Measurements from ENCODE around the gene KRTAP10-7.
"Not testable (repeated sequence)": the region's sequence is repeated elsewhere in the genome, so short reads cannot be mapped to it uniquely, and the experiment has no call there.

The KRTAP10-7 gene

DNA sequence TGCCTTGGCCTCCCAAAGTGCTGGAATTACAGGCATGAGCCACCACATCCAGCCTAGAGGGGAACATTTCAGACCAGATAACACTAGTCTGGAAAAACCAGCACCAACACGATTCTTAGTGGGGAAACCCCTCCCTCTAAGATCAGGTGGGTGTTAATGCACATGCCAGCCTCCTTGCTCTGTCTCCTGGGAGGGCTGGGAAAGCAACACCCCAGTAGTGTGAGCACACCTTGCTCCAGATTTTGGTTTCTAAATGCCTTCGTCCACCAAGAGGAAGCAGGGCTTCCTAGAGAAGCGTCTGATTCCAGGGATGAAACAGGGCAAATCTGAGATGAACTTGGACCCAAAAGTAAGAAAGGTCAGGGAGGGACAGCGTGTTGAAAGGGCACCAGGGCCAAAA is 29.1 kb upstream of the KRTAP10-7 start:
- no peak overlapping the region for H3K27ac ChIP-seq (ENCODE audit: low read depth, low read length)
- H3F3A ChIP-seq (ENCODE audit: control insufficient read depth, insufficient read depth) = no peaks in the 10 kb centered on the region
- H3K9me3 ChIP-seq (ENCODE audit: control insufficient read depth, insufficient read depth, low read length) = no peaks in the 10 kb centered on the region
- no peaks in the 10 kb centered on the region for H4K20me1 ChIP-seq (ENCODE audit: control insufficient read depth, insufficient read depth, low read depth, low read length)
- H3K27me3 ChIP-seq (ENCODE audit: control insufficient read depth, low read length) = no peaks in the 10 kb centered on the region
- no peak overlapping the region for H3K4me2 ChIP-seq (ENCODE audit: low read length)
- H3K36me3 ChIP-seq (ENCODE audit: control insufficient read depth, low read length) = no peaks in the 10 kb centered on the region
- H3K4me3 ChIP-seq (ENCODE audit: low read length) = no peak overlapping the region
- H3K9me2 ChIP-seq (replicated peaks; ENCODE audit: control insufficient read depth, low read length) = no peaks in the 10 kb centered on the region
- TF ChIP-seq, protein P1, sequence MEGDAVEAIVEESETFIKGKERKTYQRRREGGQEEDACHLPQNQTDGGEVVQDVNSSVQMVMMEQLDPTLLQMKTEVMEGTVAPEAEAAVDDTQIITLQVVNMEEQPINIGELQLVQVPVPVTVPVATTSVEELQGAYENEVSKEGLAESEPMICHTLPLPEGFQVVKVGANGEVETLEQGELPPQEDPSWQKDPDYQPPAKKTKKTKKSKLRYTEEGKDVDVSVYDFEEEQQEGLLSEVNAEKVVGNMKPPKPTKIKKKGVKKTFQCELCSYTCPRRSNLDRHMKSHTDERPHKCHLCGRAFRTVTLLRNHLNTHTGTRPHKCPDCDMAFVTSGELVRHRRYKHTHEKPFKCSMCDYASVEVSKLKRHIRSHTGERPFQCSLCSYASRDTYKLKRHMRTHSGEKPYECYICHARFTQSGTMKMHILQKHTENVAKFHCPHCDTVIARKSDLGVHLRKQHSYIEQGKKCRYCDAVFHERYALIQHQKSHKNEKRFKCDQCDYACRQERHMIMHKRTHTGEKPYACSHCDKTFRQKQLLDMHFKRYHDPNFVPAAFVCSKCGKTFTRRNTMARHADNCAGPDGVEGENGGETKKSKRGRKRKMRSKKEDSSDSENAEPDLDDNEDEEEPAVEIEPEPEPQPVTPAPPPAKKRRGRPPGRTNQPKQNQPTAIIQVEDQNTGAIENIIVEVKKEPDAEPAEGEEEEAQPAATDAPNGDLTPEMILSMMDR (IDR thresholded peaks at IDR 0.05; ENCODE audit: low read depth, low read length, poor library complexity, severe bottlenecking) = no peak
- no peak for TF ChIP-seq EZH2phosphoT487 (IDR thresholded peaks at IDR 0.05; ENCODE audit: borderline replicate concordance, low read length)
- H3K4me1 ChIP-seq (ENCODE audit: control insufficient read depth, low read length) = no peaks in the 10 kb centered on the region
- H3K79me2 ChIP-seq (ENCODE audit: control insufficient read depth, low read length) = no peaks in the 10 kb centered on the region

DNA sequence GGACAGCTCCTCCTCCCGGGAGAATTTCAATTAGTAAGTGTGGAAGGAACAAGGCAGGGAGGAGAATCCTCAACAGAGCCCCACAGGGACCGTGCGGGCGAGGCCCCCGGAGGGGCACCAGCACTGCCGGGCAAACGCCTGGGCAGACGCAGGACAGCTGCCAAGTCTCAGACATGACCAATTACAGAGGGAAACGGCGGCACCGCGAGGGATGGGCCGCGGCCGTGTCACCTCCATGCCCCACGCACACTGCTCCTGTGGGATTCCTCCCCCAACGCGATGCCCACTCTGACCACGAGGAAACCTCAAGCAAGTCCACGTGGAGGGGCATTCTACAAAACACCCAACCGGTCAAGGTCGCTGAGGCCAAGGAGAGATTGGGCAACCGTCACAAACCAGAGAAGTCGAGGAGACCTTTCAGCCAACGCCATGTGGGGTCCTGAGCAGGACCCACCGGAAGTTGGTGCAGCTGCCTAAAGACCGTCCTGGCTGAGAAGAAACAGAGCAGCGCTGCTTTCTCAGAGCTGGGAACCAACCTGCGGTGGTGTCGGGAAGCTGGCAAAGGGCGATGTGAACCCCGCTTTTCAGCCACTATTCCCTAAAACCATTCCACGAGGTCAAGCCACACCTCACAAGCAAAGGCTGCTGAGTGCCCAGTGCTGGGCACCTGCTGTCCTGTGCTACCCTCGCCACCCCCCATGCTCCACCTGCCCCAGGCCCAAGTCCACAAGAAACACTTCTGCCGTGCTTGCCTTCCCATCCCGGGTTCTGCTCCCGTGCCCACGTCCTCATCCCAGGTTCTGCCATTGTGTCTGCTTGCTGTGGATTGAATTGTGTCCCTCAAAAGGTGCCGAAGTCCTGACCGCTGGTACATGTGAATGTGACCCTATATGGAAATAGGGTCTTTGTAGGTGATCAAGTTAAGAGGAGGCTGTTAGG is 28.3 kb upstream of the KRTAP10-7 start:
- no peaks in the 10 kb centered on the region for H3K79me2 ChIP-seq (ENCODE audit: control insufficient read depth, low read length)
- H3F3A ChIP-seq (ENCODE audit: control insufficient read depth, insufficient read depth) = no peaks in the 10 kb centered on the region
- H3K9me2 ChIP-seq (replicated peaks; ENCODE audit: control insufficient read depth, low read length) = no peaks in the 10 kb centered on the region
- H3K4me3 ChIP-seq (ENCODE audit: low read length) = no peak overlapping the region
- H3K4me2 ChIP-seq (ENCODE audit: low read length) = no peak overlapping the region
- no peaks in the 10 kb centered on the region for H4K20me1 ChIP-seq (ENCODE audit: control insufficient read depth, insufficient read depth, low read depth, low read length)
- TF ChIP-seq EZH2phosphoT487 (IDR thresholded peaks at IDR 0.05; ENCODE audit: borderline replicate concordance, low read length) = no peak
- TF ChIP-seq, protein P1 (IDR thresholded peaks at IDR 0.05; ENCODE audit: low read depth, low read length, poor library complexity, severe bottlenecking) = no peak
- no peaks in the 10 kb centered on the region for H3K36me3 ChIP-seq (ENCODE audit: control insufficient read depth, low read length)
- H3K27ac ChIP-seq (ENCODE audit: low read depth, low read length) = no peak overlapping the region
- no peaks in the 10 kb centered on the region for H3K4me1 ChIP-seq (ENCODE audit: control insufficient read depth, low read length)
- no peaks in the 10 kb centered on the region for H3K9me3 ChIP-seq (ENCODE audit: control insufficient read depth, insufficient read depth, low read length)
- H3K27me3 ChIP-seq (ENCODE audit: control insufficient read depth, low read length) = no peaks in the 10 kb centered on the region

GRCh38 chr21:44572959-44573583 is 27.3 kb upstream of the KRTAP10-7 start:
- Histone ChIP-seq H3K4me3 (ENCODE audit: low read length) (no peak overlapping the region), H3K4me1 (ENCODE audit: control insufficient read depth, low read length) (no peaks in the 10 kb centered on the region), H3K79me2 (ENCODE audit: control insufficient read depth, low read length) (no peaks in the 10 kb centered on the region), H3F3A (ENCODE audit: control insufficient read depth, insufficient read depth) (no peaks in the 10 kb centered on the region), H4K20me1 (ENCODE audit: control insufficient read depth, insufficient read depth, low read depth, low read length) (no peaks in the 10 kb centered on the region), H3K9me3 (ENCODE audit: control insufficient read depth, insufficient read depth, low read length) (0 out of 2 replicates have a peak, but pooled peaks cover 3% of the 10 kb centered on the region), H3K36me3 (ENCODE audit: control insufficient read depth, low read length) (no peaks in the 10 kb centered on the region), H3K9me2 (replicated peaks; ENCODE audit: control insufficient read depth, low read length) (no peaks in the 10 kb centered on the region), H3K27ac (ENCODE audit: low read depth, low read length) (no peak overlapping the region), H3K27me3 (ENCODE audit: control insufficient read depth, low read length) (no peaks in the 10 kb centered on the region), H3K4me2 (ENCODE audit: low read length) (no peak overlapping the region)
- TF ChIP-seq, protein P1 (IDR thresholded peaks at IDR 0.05; ENCODE audit: low read depth, low read length, poor library complexity, severe bottlenecking) = no peak
- no peak for TF ChIP-seq EZH2phosphoT487 (IDR thresholded peaks at IDR 0.05; ENCODE audit: borderline replicate concordance, low read length)

- H3K4me3 ChIP-seq (ENCODE audit: low read length); H3K79me2 ChIP-seq (ENCODE audit: control insufficient read depth, low read length); H3K27ac ChIP-seq (ENCODE audit: low read depth, low read length); H3F3A ChIP-seq (ENCODE audit: control insufficient read depth, insufficient read depth); H3K9me3 ChIP-seq (ENCODE audit: control insufficient read depth, insufficient read depth, low read length); H3K4me2 ChIP-seq (ENCODE audit: low read length); H3K9me2 ChIP-seq (replicated peaks; ENCODE audit: control insufficient read depth, low read length); H4K20me1 ChIP-seq (ENCODE audit: control insufficient read depth, insufficient read depth, low read depth, low read length); H3K27me3 ChIP-seq (ENCODE audit: control insufficient read depth, low read length); H3K36me3 ChIP-seq (ENCODE audit: control insufficient read depth, low read length); H3K4me1 ChIP-seq (ENCODE audit: control insufficient read depth, low read length): not testable (repeated sequence)
Observed at GRCh38 chr21:44573630-44574456, 26.6 kb upstream of the KRTAP10-7 start, which contains the start of gene KRTAP10-4. Gene KRTAP10-4, plus strand, starts transcription at chr21:44573729. Its CDS starts 30 bp downstream, at chr21:44573759.
